Epithelial cell of proximal tubule (primary cell): ENCODE results near the gene ATP1A4. TPM values are rescaled to one million over a fixed set of nuclear protein-coding genes. Genes with fewer than 3 reads are reported as not detected.

Experiments
- DNase-seq: peaks from one replicate; pipeline ENCODE4 v3.0.0-alpha.2; 2011; ENCODE audit warnings: low read depth
- H3K4me3 ChIP-seq: 2 replicates; pipeline ENCODE4 v1.5.1; 2011; ENCODE audit warnings: low read depth, mild to moderate bottlenecking, low read length
- total RNA-seq: library from RNA; depleted of rRNA; stranded (reverse); fragments of >200 nt; gene quantifications from 2 replicates; pipeline ENCODE4 v1.2.3, GENCODE V29; 2015
- TF ChIP-seq, protein P1 (sequence below): conservative IDR thresholded peaks from 2 replicates; pipeline ENCODE4 v1.5.1; 2012; ENCODE audit warnings: low read depth, mild to moderate bottlenecking, low read length

The ATP1A4 gene
- total RNA-seq, 1 donor from 2014 or later, result not detected

DNA sequence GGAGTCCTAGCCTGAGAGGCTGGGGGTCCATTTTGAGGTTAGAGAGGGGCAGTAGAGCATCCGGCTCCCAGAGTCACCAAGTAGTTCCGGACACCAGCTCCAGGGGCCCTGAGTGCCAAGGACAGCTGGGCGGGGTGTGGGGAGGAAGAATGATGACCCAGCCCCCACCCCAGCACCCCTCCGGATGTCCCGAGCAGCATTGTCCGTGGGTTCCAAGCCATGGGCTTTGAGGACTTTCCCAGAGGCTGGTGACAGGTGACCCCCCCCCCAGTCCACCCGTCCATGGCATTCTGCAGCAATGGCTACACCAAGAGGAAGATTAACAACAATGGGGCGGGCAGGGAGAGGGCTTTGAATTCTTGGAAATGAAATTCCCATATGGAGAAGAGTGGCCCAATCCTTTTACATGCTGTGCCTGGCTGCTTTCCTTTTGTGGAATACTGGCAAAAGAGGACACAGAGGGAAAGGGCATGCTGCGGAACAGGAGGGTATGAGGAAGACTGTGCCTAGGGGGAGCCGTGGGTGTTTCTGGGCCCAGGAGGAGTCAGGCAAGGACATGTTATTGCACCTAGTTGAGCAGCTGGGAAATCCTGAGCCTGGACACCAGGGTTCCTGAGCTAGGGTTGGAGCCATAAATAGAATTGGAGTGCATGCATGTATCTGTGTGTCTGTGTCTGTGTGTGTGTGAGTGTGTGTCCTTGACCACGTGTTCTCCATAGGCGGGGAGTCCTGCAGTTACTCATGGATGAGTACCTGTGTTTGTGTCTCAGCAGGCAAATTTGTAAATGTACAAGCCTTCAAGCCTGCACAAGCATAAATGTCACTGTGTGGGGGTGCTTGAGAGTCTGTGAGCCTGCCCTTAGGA is 34.9 kb upstream of the ATP1A4 start:
- TF ChIP-seq, protein P1, sequence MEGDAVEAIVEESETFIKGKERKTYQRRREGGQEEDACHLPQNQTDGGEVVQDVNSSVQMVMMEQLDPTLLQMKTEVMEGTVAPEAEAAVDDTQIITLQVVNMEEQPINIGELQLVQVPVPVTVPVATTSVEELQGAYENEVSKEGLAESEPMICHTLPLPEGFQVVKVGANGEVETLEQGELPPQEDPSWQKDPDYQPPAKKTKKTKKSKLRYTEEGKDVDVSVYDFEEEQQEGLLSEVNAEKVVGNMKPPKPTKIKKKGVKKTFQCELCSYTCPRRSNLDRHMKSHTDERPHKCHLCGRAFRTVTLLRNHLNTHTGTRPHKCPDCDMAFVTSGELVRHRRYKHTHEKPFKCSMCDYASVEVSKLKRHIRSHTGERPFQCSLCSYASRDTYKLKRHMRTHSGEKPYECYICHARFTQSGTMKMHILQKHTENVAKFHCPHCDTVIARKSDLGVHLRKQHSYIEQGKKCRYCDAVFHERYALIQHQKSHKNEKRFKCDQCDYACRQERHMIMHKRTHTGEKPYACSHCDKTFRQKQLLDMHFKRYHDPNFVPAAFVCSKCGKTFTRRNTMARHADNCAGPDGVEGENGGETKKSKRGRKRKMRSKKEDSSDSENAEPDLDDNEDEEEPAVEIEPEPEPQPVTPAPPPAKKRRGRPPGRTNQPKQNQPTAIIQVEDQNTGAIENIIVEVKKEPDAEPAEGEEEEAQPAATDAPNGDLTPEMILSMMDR, result no peak
- no peak for DNase-seq
- H3K4me3 ChIP-seq, result no peak overlapping the region

DNA sequence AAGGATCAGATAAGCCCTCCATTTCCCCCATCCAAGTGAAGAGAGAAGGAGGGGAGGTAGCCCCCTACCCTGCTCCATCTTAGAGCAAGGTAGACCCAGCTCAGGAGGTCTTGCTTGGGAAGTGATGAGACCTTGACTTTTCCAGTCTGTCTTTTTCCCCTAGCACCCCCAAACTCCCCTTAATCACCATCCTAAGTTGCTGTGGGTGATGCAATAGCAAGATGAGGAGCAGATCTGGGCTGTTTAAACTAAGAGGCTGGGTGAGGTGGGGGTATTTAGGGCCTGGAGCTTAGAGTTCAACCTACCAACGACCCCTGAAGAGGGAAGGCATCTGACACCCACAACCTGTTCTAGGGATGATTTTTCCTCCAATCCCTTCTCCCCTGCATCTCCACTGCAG is 34.1 kb upstream of the ATP1A4 start:
- H3K4me3 ChIP-seq, result no peak overlapping the region
- no peak for DNase-seq
- TF ChIP-seq, protein P1, result no peak

DNA sequence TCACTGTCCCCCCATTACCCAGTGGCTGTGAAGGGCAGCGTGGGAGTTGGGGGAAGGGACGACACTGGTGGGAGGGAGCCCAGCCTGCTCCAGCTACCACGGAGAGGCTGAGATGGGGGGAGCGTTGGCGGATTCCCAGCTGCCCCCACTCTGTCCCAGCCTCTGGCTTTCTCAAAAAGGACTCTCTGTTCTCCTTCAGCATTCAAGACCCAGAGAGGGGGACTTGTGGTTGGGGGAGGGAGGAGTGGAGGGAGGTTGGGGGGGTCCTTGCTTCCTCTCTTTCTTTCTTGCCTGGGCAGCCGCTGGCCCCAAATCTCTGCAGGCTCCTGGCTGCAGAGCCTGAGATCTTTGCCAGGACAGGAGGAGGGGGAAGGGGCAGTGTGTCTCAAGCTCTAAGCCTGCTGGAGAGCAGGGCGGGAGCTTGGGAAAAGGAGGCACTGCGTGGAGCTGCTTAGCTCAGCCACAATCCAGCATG is 33.7 kb upstream of the ATP1A4 start:
- no peak overlapping the region for H3K4me3 ChIP-seq
- DNase-seq, result no peak
- TF ChIP-seq, protein P1, result no peak

DNA sequence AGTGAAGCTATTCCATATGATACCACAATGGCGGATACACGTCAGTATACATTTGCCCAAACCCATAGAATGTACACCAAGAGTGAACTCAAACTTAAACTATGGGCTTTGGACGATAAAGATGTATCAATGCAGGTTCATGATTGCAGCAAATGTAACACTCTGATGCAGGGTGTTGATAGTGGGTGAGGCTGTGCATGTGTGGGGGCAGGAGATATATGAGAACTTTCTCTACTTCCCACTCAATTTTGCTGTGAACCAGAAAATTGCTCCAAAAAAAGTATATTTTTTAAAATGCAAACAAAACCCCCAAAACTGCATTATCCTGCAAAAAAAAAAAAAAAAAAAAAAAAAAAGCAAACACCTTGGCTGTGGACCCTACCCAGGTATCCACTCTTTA is 32.5 kb upstream of the ATP1A4 start:
- no peak for DNase-seq
- no peak overlapping the region for H3K4me3 ChIP-seq
- TF ChIP-seq, protein P1, result no peak

DNA sequence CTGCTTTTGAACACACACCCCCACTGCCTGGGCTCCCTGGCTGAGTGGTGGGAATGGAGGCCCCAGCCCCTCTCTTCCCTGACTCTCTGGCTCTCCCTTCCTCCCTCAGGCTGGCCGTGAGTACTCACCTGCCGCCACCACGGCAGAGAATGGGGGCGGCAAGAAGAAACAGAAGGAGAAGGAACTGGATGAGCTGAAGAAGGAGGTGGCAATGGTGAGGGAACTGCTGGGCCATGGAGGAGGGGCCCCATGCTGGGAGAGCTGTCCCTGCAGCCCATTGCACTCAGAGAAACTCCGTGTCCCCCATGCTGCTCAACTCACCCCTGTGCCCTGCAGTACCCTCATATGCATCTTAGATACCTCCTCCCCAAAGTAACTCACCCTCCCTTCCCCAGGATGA is 30.6 kb upstream of the ATP1A4 start:
- H3K4me3 ChIP-seq, result no peak overlapping the region
- no peak for DNase-seq
- TF ChIP-seq, protein P1, result no peak

DNA sequence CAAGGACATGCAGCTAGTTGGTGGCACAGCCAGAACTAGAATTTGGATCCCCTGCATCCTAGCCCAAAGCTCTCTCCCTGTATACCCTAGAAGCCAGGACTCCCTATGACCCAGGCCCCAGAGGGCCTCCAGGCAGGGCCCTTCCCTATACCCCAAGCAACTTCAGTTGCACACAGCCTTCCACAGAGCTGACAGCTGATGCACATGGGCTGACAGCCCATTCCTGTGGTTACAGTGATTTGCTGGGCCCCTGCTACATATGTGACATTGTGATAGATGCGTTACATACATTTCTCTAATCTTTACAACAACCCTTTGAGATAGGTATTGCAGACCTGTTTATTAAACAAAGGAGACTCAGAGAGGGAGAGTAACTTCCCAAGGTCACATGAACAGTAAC is 30.0 kb upstream of the ATP1A4 start:
- no peak overlapping the region for H3K4me3 ChIP-seq
- TF ChIP-seq, protein P1, result no peak
- DNase-seq, result no peak
